ENCODE data around the gene TRIM62.
"Not testable (repeated sequence)": the region's sequence is repeated elsewhere in the genome, so short reads cannot be mapped to it uniquely, and the experiment has no call there.

Gene TRIM62

GRCh38 chr1:33126411-33127000 is 55.3 kb downstream of the TRIM62 start:
- Histone ChIP-seq H3K4me3 (peak overlapping the region; percentile 81), H3K27ac (peak overlapping the region; percentile 78 to 91)
- DNase-seq (ENCODE audit: low spot score) = peak; percentile 61
- no peak for TF ChIP-seq CTCF (IDR thresholded peaks at IDR 0.05)

- H3K4me3 ChIP-seq; DNase-seq (ENCODE audit: low spot score); H3K27ac ChIP-seq: not testable (repeated sequence)
Measured at GRCh38 chr1:33124647-33125046, 57.2 kb downstream of the TRIM62 start.

- Histone ChIP-seq H3K4me3 (no peak overlapping the region), H3K27ac (no peak overlapping the region)
- DNase-seq (ENCODE audit: low spot score) = no peak
- no peak for TF ChIP-seq CTCF (IDR thresholded peaks at IDR 0.05)
Measured at GRCh38 chr1:33123266-33123665, 58.6 kb downstream of the TRIM62 start.

- Histone ChIP-seq H3K4me3 (no peak overlapping the region), H3K27ac (no peak overlapping the region)
- no peak for TF ChIP-seq CTCF (IDR thresholded peaks at IDR 0.05)
- no peak for DNase-seq (ENCODE audit: low spot score)
Measured at GRCh38 chr1:33122483-33123178, 59.2 kb downstream of the TRIM62 start.

- Histone ChIP-seq H3K27ac (no peak overlapping the region), H3K4me3 (no peak overlapping the region)
- TF ChIP-seq CTCF (IDR thresholded peaks at IDR 0.05) = no peak
- no peak for DNase-seq (ENCODE audit: low spot score)
Measured at GRCh38 chr1:33121728-33122127, 60.1 kb downstream of the TRIM62 start.

- no peak for DNase-seq (ENCODE audit: low spot score)
- Histone ChIP-seq H3K27ac (no peak overlapping the region), H3K4me3 (no peak overlapping the region)
- no peak for TF ChIP-seq CTCF (IDR thresholded peaks at IDR 0.05)
Measured at GRCh38 chr1:33120436-33121231, 61.2 kb downstream of the TRIM62 start.

GRCh38 chr1:33119532-33120217 is 62.2 kb downstream of the TRIM62 start:
- no peak for DNase-seq (ENCODE audit: low spot score)
- no peak overlapping the region for H3K4me3 ChIP-seq
- no peak overlapping the region for H3K27ac ChIP-seq
- no peak for TF ChIP-seq CTCF (IDR thresholded peaks at IDR 0.05)

Data from coronary artery (tissue), 2 donors.